DOHH2 (cell line): ENCODE data around the gene LRRC71.

ENCODE experiments used
- EZH2phosphoT487 ChIP-seq: fragments of 200-600 bp; sonication (generic); IDR thresholded peaks from 2 replicates; pipeline ENCODE4 v1.6.1; 2017; ENCODE audit warnings: borderline replicate concordance, mild to moderate bottlenecking, antibody characterized with exemption, low read length, moderate library complexity, mixed read lengths
- TF ChIP-seq, protein P1 (sequence below): fragments of 200-600 bp; sonication (generic); IDR thresholded peaks from one replicate; pipeline ENCODE4 v1.5.1; 2014; ENCODE audit warnings: antibody characterized with exemption, mild to moderate bottlenecking, low read depth, low read length; ENCODE audit not compliant: poor library complexity, severe bottlenecking

DNA sequence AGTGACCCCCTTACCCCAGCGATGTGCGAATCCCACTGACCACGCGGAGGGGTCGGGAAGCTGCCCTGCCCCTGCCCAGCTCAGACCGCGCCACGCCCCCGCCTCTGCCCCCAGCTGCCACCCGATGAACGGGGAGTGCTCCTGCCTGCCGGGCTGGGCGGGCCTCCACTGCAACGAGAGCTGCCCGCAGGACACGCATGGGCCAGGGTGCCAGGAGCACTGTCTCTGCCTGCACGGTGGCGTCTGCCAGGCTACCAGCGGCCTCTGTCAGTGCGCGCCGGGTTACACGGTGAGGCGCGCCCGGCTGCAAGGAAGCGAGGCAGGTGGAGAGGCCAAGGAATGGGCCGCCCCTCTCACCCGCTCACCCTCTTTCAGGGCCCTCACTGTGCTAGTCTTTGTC lies 11.9 kb upstream of the LRRC71 start:
- TF ChIP-seq, protein P1, sequence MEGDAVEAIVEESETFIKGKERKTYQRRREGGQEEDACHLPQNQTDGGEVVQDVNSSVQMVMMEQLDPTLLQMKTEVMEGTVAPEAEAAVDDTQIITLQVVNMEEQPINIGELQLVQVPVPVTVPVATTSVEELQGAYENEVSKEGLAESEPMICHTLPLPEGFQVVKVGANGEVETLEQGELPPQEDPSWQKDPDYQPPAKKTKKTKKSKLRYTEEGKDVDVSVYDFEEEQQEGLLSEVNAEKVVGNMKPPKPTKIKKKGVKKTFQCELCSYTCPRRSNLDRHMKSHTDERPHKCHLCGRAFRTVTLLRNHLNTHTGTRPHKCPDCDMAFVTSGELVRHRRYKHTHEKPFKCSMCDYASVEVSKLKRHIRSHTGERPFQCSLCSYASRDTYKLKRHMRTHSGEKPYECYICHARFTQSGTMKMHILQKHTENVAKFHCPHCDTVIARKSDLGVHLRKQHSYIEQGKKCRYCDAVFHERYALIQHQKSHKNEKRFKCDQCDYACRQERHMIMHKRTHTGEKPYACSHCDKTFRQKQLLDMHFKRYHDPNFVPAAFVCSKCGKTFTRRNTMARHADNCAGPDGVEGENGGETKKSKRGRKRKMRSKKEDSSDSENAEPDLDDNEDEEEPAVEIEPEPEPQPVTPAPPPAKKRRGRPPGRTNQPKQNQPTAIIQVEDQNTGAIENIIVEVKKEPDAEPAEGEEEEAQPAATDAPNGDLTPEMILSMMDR, result no peak
- TF ChIP-seq EZH2phosphoT487, result no peak
